Endothelial cell of umbilical vein (primary cell): ENCODE results near the gene HMCES.

Experiments used
- MYC ChIP-seq: IDR thresholded peaks from one replicate; pipeline ENCODE4 v1.6.1; 2011; ENCODE audit warnings: mild to moderate bottlenecking, low read depth, low read length
- TF ChIP-seq, protein P1 (sequence below), 2 donors: IDR thresholded peaks; 1 replicate in 1 of 2; 2 replicates in 1 of 2; pipeline ENCODE4 v1.5.1; 2011; ENCODE audit warnings: low read length in 2 of 2, mild to moderate bottlenecking in 2 of 2, moderate library complexity in 2 of 2, control low read depth in 1 of 2, inconsistent platforms in 1 of 2, low read depth in 1 of 2; ENCODE audit not compliant: insufficient read depth in 1 of 2; ENCODE audit errors: extremely low read depth in 1 of 2

GRCh38 chr3:129234441-129234840 lies 44.2 kb upstream of the HMCES start:
- TF ChIP-seq MYC = no peak
- TF ChIP-seq, protein P1, sequence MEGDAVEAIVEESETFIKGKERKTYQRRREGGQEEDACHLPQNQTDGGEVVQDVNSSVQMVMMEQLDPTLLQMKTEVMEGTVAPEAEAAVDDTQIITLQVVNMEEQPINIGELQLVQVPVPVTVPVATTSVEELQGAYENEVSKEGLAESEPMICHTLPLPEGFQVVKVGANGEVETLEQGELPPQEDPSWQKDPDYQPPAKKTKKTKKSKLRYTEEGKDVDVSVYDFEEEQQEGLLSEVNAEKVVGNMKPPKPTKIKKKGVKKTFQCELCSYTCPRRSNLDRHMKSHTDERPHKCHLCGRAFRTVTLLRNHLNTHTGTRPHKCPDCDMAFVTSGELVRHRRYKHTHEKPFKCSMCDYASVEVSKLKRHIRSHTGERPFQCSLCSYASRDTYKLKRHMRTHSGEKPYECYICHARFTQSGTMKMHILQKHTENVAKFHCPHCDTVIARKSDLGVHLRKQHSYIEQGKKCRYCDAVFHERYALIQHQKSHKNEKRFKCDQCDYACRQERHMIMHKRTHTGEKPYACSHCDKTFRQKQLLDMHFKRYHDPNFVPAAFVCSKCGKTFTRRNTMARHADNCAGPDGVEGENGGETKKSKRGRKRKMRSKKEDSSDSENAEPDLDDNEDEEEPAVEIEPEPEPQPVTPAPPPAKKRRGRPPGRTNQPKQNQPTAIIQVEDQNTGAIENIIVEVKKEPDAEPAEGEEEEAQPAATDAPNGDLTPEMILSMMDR (IDR thresholded peaks at IDR 0.05; ENCODE audit: extremely low read depth in 1 of 2, insufficient read depth in 1 of 2, low read depth in 1 of 2, low read length in 2 of 2) = no peak
